Activated CD8-positive, alpha-beta memory T cell treated with anti-CD3 and anti-CD28 coated beads for 36 hours (primary cell): ENCODE measurements around the gene GRID1. TPM values are rescaled to one million over a fixed set of nuclear protein-coding genes. Genes with fewer than 3 reads are reported as not detected.

Source experiments
- CTCF ChIA-PET: fragments of 350-600 bp; sonication (Branson Sonifier 250); formaldehyde crosslinking; loops from one replicate; lab custom pipeline; 2021; ENCODE audit warnings: antibody characterized with exemption; lab: Charles Lee
- POLR2A ChIA-PET: fragments of 350-600 bp; sonication (Branson Sonifier 250); formaldehyde crosslinking; loops from one replicate; lab custom pipeline; 2021; ENCODE audit warnings: antibody characterized with exemption; lab: Charles Lee
- total RNA-seq, 2 experiments: library from RNA; stranded (reverse); gene quantifications; one replicate each; pipeline ENCODE4 v1.2.3, GENCODE V29; 2021

Gene GRID1
- total RNA-seq, 2 experiments from 2014 or later: not detected

GRCh38 chr10:86361156-86362128 is 5.2 kb downstream of the GRID1 start:
- POLR2A ChIA-PET: no interaction called here
- CTCF ChIA-PET: interaction anchor here (1.4 kb wide), 1 partner anchor 12 kb away, joined by 3 read pairs; no protein-coding TSS in a partner anchor

GRCh38 chr10:86360657-86361056 is 5.9 kb downstream of the GRID1 start:
- POLR2A ChIA-PET: no interaction called here
- CTCF ChIA-PET: no interaction called here

- CTCF ChIA-PET: no interaction called here
Measured at GRCh38 chr10:86359954-86360353, 6.6 kb downstream of the GRID1 start.

GRCh38 chr10:86359111-86359510 is 7.5 kb downstream of the GRID1 start:
- CTCF ChIA-PET: interaction anchor here (0.7 kb wide), 1 partner anchor 10 kb away, joined by 3 read pairs; no protein-coding TSS in a partner anchor
- POLR2A ChIA-PET: no interaction called here

More at GRCh38 chr10:86359954-86360353, 6.6 kb downstream of the GRID1 start:
- POLR2A ChIA-PET: no interaction called here

GRCh38 chr10:86357676-86358075 is 8.9 kb downstream of the GRID1 start:
- CTCF ChIA-PET: no interaction called here
- POLR2A ChIA-PET: no interaction called here

GRCh38 chr10:86357041-86357440 is 9.6 kb downstream of the GRID1 start:
- ChIA-PET POLR2A (no interaction called here), CTCF (no interaction called here)

- CTCF ChIA-PET: no interaction called here
- POLR2A ChIA-PET: no interaction called here
Measured at GRCh38 chr10:86356296-86356695, 10.3 kb downstream of the GRID1 start.

- CTCF ChIA-PET: no interaction called here
Measured at GRCh38 chr10:86355571-86356038, 11.0 kb downstream of the GRID1 start.

GRCh38 chr10:86354761-86355540 is 11.6 kb downstream of the GRID1 start:
- ChIA-PET CTCF (no interaction called here), POLR2A (no interaction called here)

More at GRCh38 chr10:86355571-86356038, 11.0 kb downstream of the GRID1 start:
- POLR2A ChIA-PET: no interaction called here

- POLR2A ChIA-PET: no interaction called here
- CTCF ChIA-PET: no interaction called here
Measured at GRCh38 chr10:86353506-86354485, 12.8 kb downstream of the GRID1 start.

- ChIA-PET CTCF (interaction anchor here (1.5 kb wide), 1 partner anchor 29 kb away, joined by 3 read pairs; no protein-coding TSS in a partner anchor), POLR2A (no interaction called here)
Measured at GRCh38 chr10:86350897-86351296, 15.7 kb downstream of the GRID1 start.

- POLR2A ChIA-PET: no interaction called here
- CTCF ChIA-PET: interaction anchor here (0.7 kb wide), 1 partner anchor 9 kb away, joined by 3 read pairs; no protein-coding TSS in a partner anchor
Measured at GRCh38 chr10:86349940-86350630, 16.5 kb downstream of the GRID1 start.

- CTCF ChIA-PET: interaction anchor here (0.7 to 0.8 kb wide), 2 partner anchors 10 to 13 kb away, joined by 3 read pairs; no protein-coding TSS in a partner anchor
Measured at GRCh38 chr10:86349474-86349873, 17.1 kb downstream of the GRID1 start.

GRCh38 chr10:86348321-86349210 is 18.0 kb downstream of the GRID1 start:
- ChIA-PET CTCF (interaction anchor here (0.8 kb wide), 1 partner anchor 13 kb away, joined by 3 read pairs; no protein-coding TSS in a partner anchor), POLR2A (no interaction called here)

More at GRCh38 chr10:86349474-86349873, 17.1 kb downstream of the GRID1 start:
- POLR2A ChIA-PET: no interaction called here

GRCh38 chr10:86347856-86348255 is 18.7 kb downstream of the GRID1 start:
- CTCF ChIA-PET: no interaction called here
- POLR2A ChIA-PET: no interaction called here

GRCh38 chr10:86346799-86347665 is 19.6 kb downstream of the GRID1 start:
- CTCF ChIA-PET: no interaction called here
- POLR2A ChIA-PET: no interaction called here
